Epithelial cell of esophagus (primary cell): ENCODE results near the gene EZH1.

Experiments
- DNase-seq: peaks from one replicate; pipeline ENCODE4 v3.0.0; 2010; ENCODE audit warnings: low read depth
- H3K4me3 ChIP-seq: 2 replicates; pipeline ENCODE4 v1.5.1; 2011; ENCODE audit warnings: mild to moderate bottlenecking, low read length, control low read depth
- CTCF ChIP-seq: IDR thresholded peaks from 2 replicates; pipeline ENCODE4 v1.5.1; 2011; ENCODE audit warnings: low read depth, mild to moderate bottlenecking, low read length, control low read depth, inconsistent platforms; ENCODE audit not compliant: insufficient read depth; ENCODE audit errors: missing control alignments

EZH1 gene

GRCh38 chr17:42651392-42651791 is 93.4 kb downstream of the EZH1 start:
- no peak for DNase-seq
- H3K4me3 ChIP-seq, result no peak overlapping the region
- TF ChIP-seq CTCF, result no peak
